ENCODE measurements around the gene RNF38. TPM values are rescaled to one million over a fixed set of nuclear protein-coding genes. Genes with fewer than 3 reads are reported as not detected.

Gene RNF38
- total and polyA plus RNA-seq, 10 donors: 9.5 to 67.1 (median 46.4) TPM

DNA sequence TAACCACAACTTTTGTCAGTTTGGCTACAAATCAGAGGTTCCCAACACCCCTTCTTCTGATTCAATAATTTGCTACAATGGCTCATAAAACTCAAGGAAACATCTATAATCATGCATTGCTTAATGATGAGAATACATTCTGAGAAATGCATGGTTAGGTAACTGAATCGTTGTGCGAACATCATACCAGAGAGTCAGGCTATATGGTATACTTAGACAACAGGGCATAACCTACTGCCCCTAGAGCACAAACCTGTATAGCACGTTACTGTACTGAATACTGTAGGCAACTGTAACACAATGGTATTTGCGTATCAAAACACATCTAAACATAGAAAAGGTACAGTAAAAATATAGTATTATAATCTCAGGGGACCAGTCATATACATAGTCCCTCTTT lies 31.0 kb upstream of the RNF38 start:
- DNase-seq: no peak
- TF ChIP-seq POLR2A (IDR thresholded peaks at IDR 0.05) (no peak), POLR2AphosphoS5 (IDR thresholded peaks at IDR 0.05) (no peak)
- TF ChIP-seq, protein P1, sequence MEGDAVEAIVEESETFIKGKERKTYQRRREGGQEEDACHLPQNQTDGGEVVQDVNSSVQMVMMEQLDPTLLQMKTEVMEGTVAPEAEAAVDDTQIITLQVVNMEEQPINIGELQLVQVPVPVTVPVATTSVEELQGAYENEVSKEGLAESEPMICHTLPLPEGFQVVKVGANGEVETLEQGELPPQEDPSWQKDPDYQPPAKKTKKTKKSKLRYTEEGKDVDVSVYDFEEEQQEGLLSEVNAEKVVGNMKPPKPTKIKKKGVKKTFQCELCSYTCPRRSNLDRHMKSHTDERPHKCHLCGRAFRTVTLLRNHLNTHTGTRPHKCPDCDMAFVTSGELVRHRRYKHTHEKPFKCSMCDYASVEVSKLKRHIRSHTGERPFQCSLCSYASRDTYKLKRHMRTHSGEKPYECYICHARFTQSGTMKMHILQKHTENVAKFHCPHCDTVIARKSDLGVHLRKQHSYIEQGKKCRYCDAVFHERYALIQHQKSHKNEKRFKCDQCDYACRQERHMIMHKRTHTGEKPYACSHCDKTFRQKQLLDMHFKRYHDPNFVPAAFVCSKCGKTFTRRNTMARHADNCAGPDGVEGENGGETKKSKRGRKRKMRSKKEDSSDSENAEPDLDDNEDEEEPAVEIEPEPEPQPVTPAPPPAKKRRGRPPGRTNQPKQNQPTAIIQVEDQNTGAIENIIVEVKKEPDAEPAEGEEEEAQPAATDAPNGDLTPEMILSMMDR (IDR thresholded peaks at IDR 0.05 in 8 of 11, conservative IDR thresholded peaks at IDR 0.05 in 3 of 11): no peak
- Histone ChIP-seq H3K27me3 (replicated peaks in 1 of 7) (no peaks in the 10 kb centered on the region), H3K4me1 (peaks cover 0 to 35% (median 4%) of the 10 kb centered on the region in 6 donors), H3K36me3 (peaks cover 0 to 39% (median 2%) of the 10 kb centered on the region in 6 donors), H3K9me3 (no peaks in the 10 kb centered on the region), H3K4me3 (no peak overlapping the region), H3K27ac (no peak overlapping the region)
- WGBS, 5 donors: 90 to 95% (median 94%) methylated on average over 4 of the region's 4 CpGs
- intact Hi-C loops (cut with DNase I; ENCODE audit: low total_unique reads): no loop called here

DNA sequence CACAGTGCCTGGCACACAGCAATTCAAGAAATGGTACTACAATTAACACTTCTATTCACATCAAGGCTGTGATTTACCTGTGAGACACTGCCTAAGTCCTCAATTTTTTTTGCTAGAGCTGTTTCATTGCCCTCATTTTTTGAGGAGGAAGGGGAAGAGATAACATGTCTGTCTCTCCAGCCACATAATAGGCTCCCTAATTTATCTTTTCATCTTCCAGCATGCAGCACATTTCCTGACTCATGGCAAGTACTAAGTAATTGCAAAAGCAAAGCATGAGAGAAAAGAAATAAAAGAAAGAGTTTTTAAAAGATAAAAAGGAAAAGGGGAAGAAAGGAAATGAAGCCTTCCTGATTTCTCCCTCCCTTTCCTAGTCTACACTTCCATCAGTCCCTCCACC lies 26.9 kb upstream of the RNF38 start:
- peaks cover 0 to 31% (median 3%) of the 10 kb centered on the region in 6 donors for H3K4me1 ChIP-seq
- no peaks in the 10 kb centered on the region for H3K9me3 ChIP-seq
- TF ChIP-seq, protein P1 (IDR thresholded peaks at IDR 0.05 in 8 of 11, conservative IDR thresholded peaks at IDR 0.05 in 3 of 11): no peak
- no peak for TF ChIP-seq POLR2AphosphoS5 (IDR thresholded peaks at IDR 0.05)
- TF ChIP-seq POLR2A (IDR thresholded peaks at IDR 0.05): no peak
- no peak overlapping the region for H3K27ac ChIP-seq
- intact Hi-C loops (cut with DNase I; ENCODE audit: low total_unique reads): no loop called here
- DNase-seq: no peak
- no peak overlapping the region for H3K4me3 ChIP-seq
- H3K27me3 ChIP-seq (replicated peaks in 1 of 7): no peaks in the 10 kb centered on the region
- H3K36me3 ChIP-seq: peaks cover 0 to 52% (median 2%) of the 10 kb centered on the region in 6 donors

DNA sequence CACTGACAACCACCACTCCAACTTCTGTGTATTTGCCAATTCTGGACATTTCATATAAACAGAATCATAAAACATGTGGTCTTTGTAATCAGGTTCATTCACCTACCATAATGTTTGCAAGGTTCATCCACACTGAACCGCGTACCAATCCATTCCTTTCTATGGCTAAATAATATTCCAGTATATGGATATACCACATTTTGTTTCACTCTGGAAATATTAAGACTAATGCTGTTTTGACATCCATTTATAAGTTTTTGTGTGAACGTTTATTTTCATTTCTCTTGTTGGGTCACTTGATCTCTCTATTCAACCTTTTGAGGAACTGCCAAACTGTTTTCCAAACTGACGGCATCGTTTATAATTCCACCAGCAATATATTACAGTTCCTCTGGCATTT lies 26.3 kb upstream of the RNF38 start:
- TF ChIP-seq, protein P1 (IDR thresholded peaks at IDR 0.05 in 8 of 11, conservative IDR thresholded peaks at IDR 0.05 in 3 of 11): no peak
- Histone ChIP-seq H3K4me3 (no peak overlapping the region), H3K4me1 (peaks cover 0 to 31% (median 3%) of the 10 kb centered on the region in 6 donors), H3K27ac (no peak overlapping the region), H3K27me3 (replicated peaks in 1 of 7) (no peaks in the 10 kb centered on the region), H3K9me3 (no peaks in the 10 kb centered on the region), H3K36me3 (peaks cover 0 to 58% (median 5%) of the 10 kb centered on the region in 6 donors)
- WGBS, 5 donors: 89 to 98% (median 93%) methylated on average over 5 of the region's 5 CpGs
- no peak for DNase-seq
- intact Hi-C loops (cut with DNase I; ENCODE audit: low total_unique reads): no loop called here

DNA sequence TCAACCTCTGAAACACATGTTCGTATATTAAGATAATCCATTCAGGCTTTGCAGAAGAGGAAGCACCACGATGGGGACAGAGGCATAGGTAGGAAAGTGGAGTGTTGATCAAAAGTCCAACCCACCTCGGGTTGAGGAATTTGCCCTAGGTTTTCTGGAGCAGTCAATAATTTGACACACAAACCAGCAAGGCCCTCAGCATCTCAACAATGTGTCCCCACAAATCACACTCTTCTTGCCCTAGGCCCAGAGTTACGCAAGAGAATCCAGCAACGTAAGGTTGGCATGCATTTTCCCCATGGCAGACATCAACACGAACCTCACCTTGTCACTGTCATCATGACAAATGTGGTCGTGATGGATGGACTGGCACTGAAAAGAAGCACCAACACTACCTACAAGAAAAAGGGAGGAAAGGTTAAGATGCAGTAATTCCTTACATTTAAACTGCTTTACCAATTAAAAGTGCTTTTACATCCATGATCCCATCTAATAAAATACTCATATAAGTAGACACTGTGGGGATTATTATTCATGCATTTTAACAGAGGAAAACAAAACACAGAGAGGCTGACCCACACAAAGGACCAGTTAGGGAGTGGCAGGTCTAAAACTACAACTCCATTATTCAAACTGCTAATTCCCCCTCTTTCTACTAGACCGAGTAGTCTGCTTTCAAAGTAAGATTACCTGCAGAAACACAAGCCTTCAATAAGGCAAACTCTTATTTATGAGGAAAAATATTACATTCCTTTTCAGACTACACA lies 24.4 kb upstream of the RNF38 start:
- no peak for TF ChIP-seq POLR2A (IDR thresholded peaks at IDR 0.05)
- TF ChIP-seq, protein P1 (IDR thresholded peaks at IDR 0.05 in 8 of 11, conservative IDR thresholded peaks at IDR 0.05 in 3 of 11): no peak
- no peak for TF ChIP-seq POLR2AphosphoS5 (IDR thresholded peaks at IDR 0.05)
- H3K4me1 ChIP-seq: peaks cover 0 to 31% (median 3%) of the 10 kb centered on the region in 6 donors
- no peaks in the 10 kb centered on the region for H3K9me3 ChIP-seq
- H3K27me3 ChIP-seq (replicated peaks in 1 of 7): no peaks in the 10 kb centered on the region
- H3K36me3 ChIP-seq: peaks cover 0 to 60% (median 8%) of the 10 kb centered on the region in 6 donors
- H3K27ac ChIP-seq: no peak overlapping the region
- 87 to 92% (median 88%) methylated on average over 8 of the region's 8 CpGs for WGBS, 5 donors
- no peak overlapping the region for H3K4me3 ChIP-seq
- intact Hi-C loops (cut with DNase I; ENCODE audit: low total_unique reads): no loop called here
- no peak for DNase-seq

Data from spleen (tissue), 11 donors.